ENCODE measurements around the gene RRH. TPM values are rescaled to one million over a fixed set of nuclear protein-coding genes. Genes with fewer than 3 reads are reported as not detected.
"Not testable (repeated sequence)": the region's sequence is repeated elsewhere in the genome, so short reads cannot be mapped to it uniquely, and the experiment has no call there.

Gene RRH
- total RNA-seq, 1 donor, result not detected

- no peaks in the 10 kb centered on the region for H3K27me3 ChIP-seq (ENCODE audit: insufficient read depth, low read length)
- no peaks in the 10 kb centered on the region for H4K20me1 ChIP-seq (ENCODE audit: insufficient read depth, low read length)
- DNase-seq (ENCODE audit: insufficient read length, low spot score, missing footprints), result no peak
- H3K4me2 ChIP-seq (ENCODE audit: insufficient read depth, low read length), result no peak overlapping the region
- H3K27ac ChIP-seq (ENCODE audit: low read depth, low read length), result no peak overlapping the region
- no peaks in the 10 kb centered on the region for H3K79me2 ChIP-seq (ENCODE audit: insufficient read depth, low read length)
- no peak for TF ChIP-seq CTCF (IDR thresholded peaks at IDR 0.05; ENCODE audit: extremely low read depth, low read depth, low read length)
- no peak overlapping the region for H2AFZ ChIP-seq (ENCODE audit: low read length)
- no peaks in the 10 kb centered on the region for H3K36me3 ChIP-seq (ENCODE audit: insufficient read depth, low read length)
- no peak overlapping the region for H3K4me3 ChIP-seq (ENCODE audit: insufficient read depth, low read length)
- no peaks in the 10 kb centered on the region for H3K4me1 ChIP-seq (ENCODE audit: insufficient read depth, low read length)
- H3K9me3 ChIP-seq (ENCODE audit: low read depth, low read length), result no peaks in the 10 kb centered on the region
These were observed 46.2 kb downstream of the RRH start for GRCh38 chr4:109873791-109874514.

GRCh38 chr4:109875106-109875505 is 47.3 kb downstream of the RRH start:
- Histone ChIP-seq H3K27me3 (ENCODE audit: insufficient read depth, low read length) (no peaks in the 10 kb centered on the region), H3K79me2 (ENCODE audit: insufficient read depth, low read length) (no peaks in the 10 kb centered on the region), H3K4me1 (ENCODE audit: insufficient read depth, low read length) (no peaks in the 10 kb centered on the region), H3K9me3 (ENCODE audit: low read depth, low read length) (no peaks in the 10 kb centered on the region), H3K4me3 (ENCODE audit: insufficient read depth, low read length) (no peak overlapping the region), H3K4me2 (ENCODE audit: insufficient read depth, low read length) (no peak overlapping the region), H4K20me1 (ENCODE audit: insufficient read depth, low read length) (no peaks in the 10 kb centered on the region), H3K36me3 (ENCODE audit: insufficient read depth, low read length) (no peaks in the 10 kb centered on the region), H3K27ac (ENCODE audit: low read depth, low read length) (no peak overlapping the region), H2AFZ (ENCODE audit: low read length) (no peak overlapping the region)
- TF ChIP-seq CTCF (IDR thresholded peaks at IDR 0.05; ENCODE audit: extremely low read depth, low read depth, low read length), result no peak
- DNase-seq (ENCODE audit: insufficient read length, low spot score, missing footprints), result no peak

- not testable (repeated sequence) for H3K79me2 ChIP-seq (ENCODE audit: insufficient read depth, low read length); H3K4me2 ChIP-seq (ENCODE audit: insufficient read depth, low read length); H3K27me3 ChIP-seq (ENCODE audit: insufficient read depth, low read length); H3K9me3 ChIP-seq (ENCODE audit: low read depth, low read length); H3K36me3 ChIP-seq (ENCODE audit: insufficient read depth, low read length); H2AFZ ChIP-seq (ENCODE audit: low read length); H3K4me1 ChIP-seq (ENCODE audit: insufficient read depth, low read length); DNase-seq (ENCODE audit: insufficient read length, low spot score, missing footprints); H3K27ac ChIP-seq (ENCODE audit: low read depth, low read length); H3K4me3 ChIP-seq (ENCODE audit: insufficient read depth, low read length); H4K20me1 ChIP-seq (ENCODE audit: insufficient read depth, low read length)
These were observed 47.8 kb downstream of the RRH start for GRCh38 chr4:109875553-109875952.

GRCh38 chr4:109876634-109877265 is 49.0 kb downstream of the RRH start:
- Histone ChIP-seq H3K4me3 (ENCODE audit: insufficient read depth, low read length) (no peak overlapping the region), H3K36me3 (ENCODE audit: insufficient read depth, low read length) (no peaks in the 10 kb centered on the region), H3K9me3 (ENCODE audit: low read depth, low read length) (no peaks in the 10 kb centered on the region), H3K4me2 (ENCODE audit: insufficient read depth, low read length) (no peak overlapping the region), H3K79me2 (ENCODE audit: insufficient read depth, low read length) (no peaks in the 10 kb centered on the region), H2AFZ (ENCODE audit: low read length) (no peak overlapping the region), H3K4me1 (ENCODE audit: insufficient read depth, low read length) (no peaks in the 10 kb centered on the region), H3K27ac (ENCODE audit: low read depth, low read length) (no peak overlapping the region), H3K27me3 (ENCODE audit: insufficient read depth, low read length) (no peaks in the 10 kb centered on the region), H4K20me1 (ENCODE audit: insufficient read depth, low read length) (no peaks in the 10 kb centered on the region)
- no peak for TF ChIP-seq CTCF (IDR thresholded peaks at IDR 0.05; ENCODE audit: extremely low read depth, low read depth, low read length)
- no peak for DNase-seq (ENCODE audit: insufficient read length, low spot score, missing footprints)
